ENCODE measurements around the gene AIM2. TPM values are rescaled to one million over a fixed set of nuclear protein-coding genes. Genes with fewer than 3 reads are reported as not detected.

The AIM2 gene
- total RNA-seq, 1 experiment from 2014 or later: 1.1 TPM

DNA sequence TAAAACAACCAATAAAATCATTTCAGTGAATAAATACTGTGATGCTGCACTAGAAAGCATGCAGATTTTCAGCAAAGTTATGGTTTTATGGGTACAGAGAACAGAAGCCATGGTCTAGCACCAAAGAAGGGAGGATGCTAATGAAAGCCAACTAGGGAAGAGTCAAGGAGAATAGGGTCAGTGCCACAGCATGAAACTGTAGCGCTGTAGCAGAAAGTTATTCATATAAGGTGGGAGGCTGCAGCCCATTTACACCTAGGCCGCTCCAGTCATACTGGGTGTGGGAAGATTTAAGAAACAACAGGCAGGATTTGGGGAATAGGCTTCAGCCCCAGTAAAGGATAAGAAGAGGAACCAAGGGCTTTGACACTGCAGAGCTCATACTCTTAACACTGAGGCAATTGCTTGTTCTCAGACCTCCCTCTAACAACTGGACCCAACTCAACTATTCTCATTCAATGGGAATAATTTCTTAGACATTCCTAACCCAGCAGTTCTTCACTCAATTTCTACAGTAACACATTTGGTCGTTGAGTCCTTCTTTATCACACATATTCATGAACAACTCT lies 62.5 kb downstream of the AIM2 start:
- no peak overlapping the region for H2AK5ac ChIP-seq (ENCODE audit: insufficient read length, low read length)
- H3K79me1 ChIP-seq (ENCODE audit: insufficient read depth, low read depth, low read length, poor library complexity, severe bottlenecking): no peaks in the 10 kb centered on the region
- H3K9me3 ChIP-seq (ENCODE audit: control insufficient read depth, low read depth, low read length): no peaks in the 10 kb centered on the region
- no peaks in the 10 kb centered on the region for H3K4me1 ChIP-seq (ENCODE audit: insufficient read depth, low read length)
- no peak overlapping the region for H3K4me2 ChIP-seq (ENCODE audit: insufficient read depth, insufficient read length, low read length)
- no peak overlapping the region for H3K27ac ChIP-seq (ENCODE audit: insufficient read length, low read depth, low read length)
- no peak overlapping the region for H3K4ac ChIP-seq (ENCODE audit: low read depth, low read length)
- no peak for TF ChIP-seq CTCF (conservative IDR thresholded peaks at IDR 0.05)
- no peak overlapping the region for H3K56ac ChIP-seq (ENCODE audit: insufficient read length, low read depth, low read length)
- H3K4me1 Mint-ChIP-seq: peaks cover 10 to 15% of the 10 kb centered on the region in 2 experiments
- no peaks in the 10 kb centered on the region for H3K79me2 ChIP-seq (ENCODE audit: insufficient read depth, low read length)
- no peak overlapping the region for H3K18ac ChIP-seq (ENCODE audit: insufficient read length, low read depth, low read length)
- H2BK20ac ChIP-seq (ENCODE audit: low read depth, low read length, poor library complexity, severe bottlenecking): no peak overlapping the region
- no CpG with 5 or more reads among the region's 3 CpGs for WGBS (ENCODE audit: extremely low coverage, insufficient read length, low lambda C conversion rate)
- no peak overlapping the region for H3K14ac ChIP-seq (ENCODE audit: insufficient read depth, low read length)
- no peak overlapping the region for H4K8ac ChIP-seq (replicated peaks; ENCODE audit: insufficient read length, low read depth, low read length)
- no peaks in the 10 kb centered on the region for H3K36me3 Mint-ChIP-seq (ENCODE audit: insufficient read depth in 1 of 3, low read depth in 3 of 3)
- H3T11ph ChIP-seq (ENCODE audit: low read length): no peak overlapping the region
- H3K27ac Mint-ChIP-seq: no peak overlapping the region
- H3K27me3 ChIP-seq (ENCODE audit: insufficient read depth, low read length): no peaks in the 10 kb centered on the region
- no peak overlapping the region for H3K4me3 Mint-ChIP-seq
- H3K23ac ChIP-seq (ENCODE audit: insufficient read length, low read depth, low read length): no peak overlapping the region
- no peak overlapping the region for H4K91ac ChIP-seq (ENCODE audit: insufficient read length, low read depth, low read length)
- no peaks in the 10 kb centered on the region for H3K9me3 Mint-ChIP-seq
- peaks cover 6% of the 10 kb centered on the region; the same call in 1 of the 2 replicates for H3K27me3 Mint-ChIP-seq (ENCODE audit: low read depth)
- H2AFZ ChIP-seq (ENCODE audit: low read length): no peak overlapping the region
- no peaks in the 10 kb centered on the region for H4K20me1 ChIP-seq (ENCODE audit: control insufficient read depth, insufficient read depth, insufficient read length)
- no peak overlapping the region for H3K9ac ChIP-seq (ENCODE audit: extremely low read depth, insufficient read length, low read length)
- no peaks in the 10 kb centered on the region for H3K23me2 ChIP-seq (ENCODE audit: insufficient read length, low read depth, low read length, poor library complexity, severe bottlenecking)
- no peak overlapping the region for H2BK120ac ChIP-seq (ENCODE audit: low read depth, low read length, poor library complexity, severe bottlenecking)
- H2BK15ac ChIP-seq (ENCODE audit: low read depth, low read length): no peak overlapping the region
- no peak overlapping the region for H4K5ac ChIP-seq (ENCODE audit: insufficient read length, low read depth, low read length)
- H2BK12ac ChIP-seq (ENCODE audit: insufficient read length, low read depth, low read length): no peak overlapping the region
- no peak overlapping the region for H2BK5ac ChIP-seq (ENCODE audit: insufficient read length, low read length)
- no peak for DNase-seq

All from H9 (cell line).